CD4-positive, alpha-beta T cell treated with Interleukin-6 at 100 ng/mL for 8 hours (primary cell): ENCODE measurements around the gene SPATA16.
"Not testable (repeated sequence)": the region's sequence is repeated elsewhere in the genome, so short reads cannot be mapped to it uniquely, and the experiment has no call there.

Experiments
- DNase-seq: peaks from one replicate; pipeline ENCODE4 v3.0.0-alpha.2; 2020; ENCODE audit warnings: mixed read lengths, low spot score

Gene SPATA16

GRCh38 chr3:172879381-172879780 lies 261.7 kb downstream of the SPATA16 start:
- DNase-seq, result not testable (repeated sequence)

GRCh38 chr3:172877011-172877410 lies 264.0 kb downstream of the SPATA16 start:
- no peak for DNase-seq

- no peak for DNase-seq
These were observed 264.7 kb downstream of the SPATA16 start for GRCh38 chr3:172876297-172876696.

- DNase-seq, result no peak
These were observed 266.0 kb downstream of the SPATA16 start for GRCh38 chr3:172875039-172875438.

- no peak for DNase-seq
These were observed 271.1 kb downstream of the SPATA16 start for GRCh38 chr3:172869784-172870518.

GRCh38 chr3:172869368-172869771 lies 271.7 kb downstream of the SPATA16 start:
- no peak for DNase-seq

GRCh38 chr3:172868582-172869200 lies 272.3 kb downstream of the SPATA16 start:
- no peak for DNase-seq

GRCh38 chr3:172866726-172867350 lies 274.2 kb downstream of the SPATA16 start:
- not testable (repeated sequence) for DNase-seq

GRCh38 chr3:172859041-172859440 lies 282.0 kb downstream of the SPATA16 start:
- no peak for DNase-seq

GRCh38 chr3:172856795-172857742 lies 284.0 kb downstream of the SPATA16 start:
- DNase-seq, result no peak

- no peak for DNase-seq
These were observed 286.0 kb downstream of the SPATA16 start for GRCh38 chr3:172855037-172855436.

- DNase-seq, result no peak
These were observed 286.9 kb downstream of the SPATA16 start for GRCh38 chr3:172853921-172854666.

- no peak for DNase-seq
These were observed 288.0 kb downstream of the SPATA16 start for GRCh38 chr3:172853005-172853404.

GRCh38 chr3:172848910-172849309 lies 292.1 kb downstream of the SPATA16 start:
- no peak for DNase-seq

GRCh38 chr3:172847292-172847691 lies 293.7 kb downstream of the SPATA16 start:
- no peak for DNase-seq

- DNase-seq, result no peak
These were observed 294.3 kb downstream of the SPATA16 start for GRCh38 chr3:172846706-172847105.

- DNase-seq, result no peak
These were observed 294.9 kb downstream of the SPATA16 start for GRCh38 chr3:172846103-172846561.

- no peak for DNase-seq
These were observed 296.6 kb downstream of the SPATA16 start for GRCh38 chr3:172844428-172844827.

GRCh38 chr3:172840913-172841312 lies 300.1 kb downstream of the SPATA16 start:
- DNase-seq, result no peak

GRCh38 chr3:172840463-172840862 lies 300.6 kb downstream of the SPATA16 start:
- no peak for DNase-seq

- DNase-seq, result no peak
These were observed 301.4 kb downstream of the SPATA16 start for GRCh38 chr3:172839679-172840078.
